Stomach (tissue), 9 donors: Measurements from ENCODE around the gene KLK14. TPM values are rescaled to one million over a fixed set of nuclear protein-coding genes. Genes with fewer than 3 reads are reported as not detected.
A peak's percentile ranks its signal among the peaks of the same experiment; 100 is the strongest.

Experiments used
- DNase-seq, 2 donors: peaks; one replicate each; pipeline versions ENCODE4 v3.0.0 to v3.0.0-alpha.2; 2013 to 2019
- H3K27ac ChIP-seq, 5 donors: fragments of 200-600 bp in 4 of 5; sonication (generic) in 4 of 5; one replicate each; pipeline ENCODE4 v1.5.1; 2013 to 2019; ENCODE audit warnings: mild to moderate bottlenecking in 1 of 5, moderate library complexity in 1 of 5
- H3K27me3 ChIP-seq, 3 donors: fragments of 200-600 bp; sonication (generic); one replicate each; pipeline ENCODE4 v1.5.1; 2017 to 2019; ENCODE audit warnings: mixed run types in 1 of 3
- H3K36me3 ChIP-seq, 4 donors: fragments of 200-600 bp; sonication (generic); 1 replicate in 3 of 4; 2 replicates in 1 of 4; pipeline ENCODE4 v1.5.1; 2016 to 2019
- H3K4me1 ChIP-seq, 4 donors: fragments of 200-600 bp; sonication (generic); one replicate each; pipeline ENCODE4 v1.5.1; 2016 to 2019
- H3K4me3 ChIP-seq, 4 donors: fragments of 200-600 bp; sonication (generic) in 3 of 4; one replicate each; pipeline ENCODE4 v1.5.1; 2016 to 2019; ENCODE audit warnings: mild to moderate bottlenecking in 1 of 4
- H3K9me3 ChIP-seq, 4 donors: fragments of 200-600 bp; sonication (generic); one replicate each; pipeline ENCODE4 v1.5.1; 2016 to 2019
- CTCF ChIP-seq, 7 experiments: fragments of 450-650 bp in 4 of 7; fragments of 200-600 bp in 3 of 7; sonication (generic) in 3 of 7; IDR thresholded peaks; one replicate each; pipeline ENCODE4 v1.5.1; 2016 to 2019; ENCODE audit warnings: antibody characterized with exemption in 7 of 7, control low read depth in 2 of 7, mild to moderate bottlenecking in 1 of 7
- EP300 ChIP-seq: sonication (generic); formaldehyde crosslinking; IDR thresholded peaks from one replicate; pipeline ENCODE4 v1.6.1; 2017; ENCODE audit warnings: antibody characterized with exemption
- POLR2A ChIP-seq, 4 donors: fragments of 450-650 bp; IDR thresholded peaks; one replicate each; pipeline ENCODE4 v1.6.1; 2016; ENCODE audit warnings: antibody characterized with exemption in 4 of 4, control low read depth in 2 of 4, mild to moderate bottlenecking in 1 of 4, moderate library complexity in 1 of 4
- POLR2AphosphoS5 ChIP-seq, 3 donors: sonication (generic); formaldehyde crosslinking; IDR thresholded peaks; one replicate each; pipeline ENCODE4 v1.6.1; 2016; ENCODE audit warnings: antibody characterized with exemption in 3 of 3
- WGBS, 5 donors: extraction: QIAGEN DNeasy Blood & Tissue Kit in 3 of 5; methylation state at CpG; one replicate each; pipeline versions ENCODE4 v1.1.5 to v1.1.7; 2013 to 2018; 5-methylcytosine and 5-hydroxymethylcytosine counted together
- intact Hi-C: fragments of 100-400 bp; cut with DNase I; formaldehyde crosslinking; loops from one replicate; pipeline ENCODE4 v1.15.1; 2023; ENCODE audit warnings: low total_unique reads
- polyA plus RNA-seq, 3 donors: library from polyadenylated mRNA; stranded (reverse); fragments of 200-250 nt; gene quantifications; one replicate each; pipeline ENCODE4 v1.2.3, GENCODE V29; 2013
- total RNA-seq, 5 donors: library from RNA; depleted of rRNA; stranded (reverse); fragments of >200 nt; gene quantifications; one replicate each; pipeline versions ENCODE4 v1.1.0 to v1.2.3, GENCODE V29; 2014 to 2016
- donor health status: healthy with polysubstance abuse.
- donor health status: Bipolar disorder and iron deficiency.
- donor health status: healthy.

The KLK14 gene
- total and polyA plus RNA-seq, 8 donors: 0.31 to 0.35 TPM; not detected in 6

GRCh38 chr19:51097796-51098195, 15.1 kb upstream of the KLK14 start:
- Histone ChIP-seq H3K9me3 (no peaks in the 10 kb centered on the region), H3K4me3 (no peak overlapping the region), H3K27me3 (no peaks in the 10 kb centered on the region), H3K4me1 (peaks cover 0 to 50% (median 29%) of the 10 kb centered on the region in 4 donors), H3K27ac (no peak overlapping the region), H3K36me3 (peaks cover 10 to 46% (median 44%) of the 10 kb centered on the region in 4 donors)
- no peak for DNase-seq
- TF ChIP-seq POLR2A (IDR thresholded peaks at IDR 0.05) (no peak), POLR2AphosphoS5 (IDR thresholded peaks at IDR 0.05) (no peak), EP300 (no peak), CTCF (IDR thresholded peaks at IDR 0.05) (no peak)
- intact Hi-C loops: no loop called here
- WGBS, 5 donors: 67 to 86% (median 84%) methylated on average over 17 to 20 of the region's 20 CpGs

GRCh38 chr19:51097166-51097738, 14.6 kb upstream of the KLK14 start:
- no peak overlapping the region for H3K27ac ChIP-seq
- WGBS, 5 donors: 4 to 10% (median 9%) methylated on average over 8 of the region's 8 CpGs
- peak; percentile 77 to 81 for DNase-seq
- H3K4me3 ChIP-seq: no peak overlapping the region
- H3K27me3 ChIP-seq: no peaks in the 10 kb centered on the region
- peak in 5 of 7 experiments; percentile 31 to 65 (median 54) for TF ChIP-seq CTCF (IDR thresholded peaks at IDR 0.05)
- no peak for TF ChIP-seq POLR2A (IDR thresholded peaks at IDR 0.05)
- intact Hi-C loops: no loop called here
- H3K36me3 ChIP-seq: peaks cover 5 to 40% (median 39%) of the 10 kb centered on the region in 4 donors
- no peaks in the 10 kb centered on the region for H3K9me3 ChIP-seq
- H3K4me1 ChIP-seq: peaks cover 0 to 49% (median 28%) of the 10 kb centered on the region in 4 donors

- TF ChIP-seq CTCF (IDR thresholded peaks at IDR 0.05) (peak in 2 of 7 experiments; percentile 22 to 39), POLR2A (IDR thresholded peaks at IDR 0.05) (no peak)
- H3K36me3 ChIP-seq: peaks cover 0 to 36% (median 33%) of the 10 kb centered on the region in 4 donors
- WGBS, 5 donors: 75 to 87% (median 76%) methylated on average over 6 of the region's 6 CpGs
- no peaks in the 10 kb centered on the region for H3K9me3 ChIP-seq
- no peak overlapping the region for H3K27ac ChIP-seq
- intact Hi-C loops: no loop called here
- H3K27me3 ChIP-seq: no peaks in the 10 kb centered on the region
- H3K4me1 ChIP-seq: peaks cover 0 to 43% (median 28%) of the 10 kb centered on the region in 4 donors
- no peak overlapping the region for H3K4me3 ChIP-seq
- DNase-seq: no peak
Observed at GRCh38 chr19:51096473-51097165, 13.9 kb upstream of the KLK14 start.

GRCh38 chr19:51094696-51095279, 12.1 kb upstream of the KLK14 start:
- DNase-seq: peak; percentile 45 to 61
- Histone ChIP-seq H3K9me3 (no peaks in the 10 kb centered on the region), H3K27ac (no peak overlapping the region), H3K4me1 (peaks cover 0 to 29% (median 19%) of the 10 kb centered on the region in 4 donors), H3K36me3 (peaks cover 0 to 20% (median 18%) of the 10 kb centered on the region in 4 donors), H3K4me3 (no peak overlapping the region), H3K27me3 (no peaks in the 10 kb centered on the region)
- WGBS, 5 donors: 19 to 34% (median 25%) methylated on average over 11 to 15 of the region's 15 CpGs
- intact Hi-C loops: loop anchor here (2.0 kb wide), 1 partner anchor 76 kb away; the partner anchor contains the start of gene KLK10
- TF ChIP-seq CTCF (IDR thresholded peaks at IDR 0.05) (peak in 5 of 7 experiments; percentile 51 to 81 (median 73)), POLR2A (IDR thresholded peaks at IDR 0.05) (no peak)
